ENCODE results near the gene PGAP6. TPM values are rescaled to one million over a fixed set of nuclear protein-coding genes. Genes with fewer than 3 reads are reported as not detected.

PGAP6 gene
- total and polyA plus RNA-seq, 2 experiments from 2014 or later: 133 to 205 TPM

DNA sequence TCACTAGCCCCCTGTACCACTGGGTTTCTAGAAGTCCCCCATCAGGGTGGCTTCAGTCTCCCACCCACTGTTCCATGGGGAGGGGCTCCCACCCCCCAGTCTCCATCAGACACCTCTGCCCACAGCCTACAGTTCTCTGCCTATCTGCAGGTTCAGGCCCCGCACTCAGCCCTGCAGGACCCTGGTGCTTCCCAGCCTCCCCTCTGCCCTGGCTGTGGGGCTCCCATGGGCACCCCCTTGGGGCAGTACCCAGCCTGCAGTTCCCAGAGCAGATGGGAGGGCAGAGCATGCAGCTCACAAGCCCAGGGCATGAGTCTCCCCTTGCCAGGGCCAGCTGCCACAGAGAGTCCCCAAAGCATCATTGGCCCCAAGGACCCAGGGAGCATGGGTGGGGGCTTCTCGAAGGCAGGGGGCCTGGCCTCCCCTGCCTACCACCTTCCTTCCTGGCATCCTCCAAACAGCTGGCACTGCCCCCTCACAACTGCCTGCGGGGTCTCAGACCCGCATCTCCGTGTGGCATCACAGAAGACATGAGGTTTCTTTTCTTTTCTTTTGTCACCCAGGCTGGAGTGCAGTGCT is 8.7 kb downstream of the PGAP6 start:
- TF ChIP-seq EZH2phosphoT487 (IDR thresholded peaks at IDR 0.05; ENCODE audit: low read depth, severe bottlenecking, unreplicated experiment): no peak
- TF ChIP-seq EZH2 (IDR thresholded peaks at IDR 0.05; ENCODE audit: borderline replicate concordance): no peak
- TF ChIP-seq, protein P1, sequence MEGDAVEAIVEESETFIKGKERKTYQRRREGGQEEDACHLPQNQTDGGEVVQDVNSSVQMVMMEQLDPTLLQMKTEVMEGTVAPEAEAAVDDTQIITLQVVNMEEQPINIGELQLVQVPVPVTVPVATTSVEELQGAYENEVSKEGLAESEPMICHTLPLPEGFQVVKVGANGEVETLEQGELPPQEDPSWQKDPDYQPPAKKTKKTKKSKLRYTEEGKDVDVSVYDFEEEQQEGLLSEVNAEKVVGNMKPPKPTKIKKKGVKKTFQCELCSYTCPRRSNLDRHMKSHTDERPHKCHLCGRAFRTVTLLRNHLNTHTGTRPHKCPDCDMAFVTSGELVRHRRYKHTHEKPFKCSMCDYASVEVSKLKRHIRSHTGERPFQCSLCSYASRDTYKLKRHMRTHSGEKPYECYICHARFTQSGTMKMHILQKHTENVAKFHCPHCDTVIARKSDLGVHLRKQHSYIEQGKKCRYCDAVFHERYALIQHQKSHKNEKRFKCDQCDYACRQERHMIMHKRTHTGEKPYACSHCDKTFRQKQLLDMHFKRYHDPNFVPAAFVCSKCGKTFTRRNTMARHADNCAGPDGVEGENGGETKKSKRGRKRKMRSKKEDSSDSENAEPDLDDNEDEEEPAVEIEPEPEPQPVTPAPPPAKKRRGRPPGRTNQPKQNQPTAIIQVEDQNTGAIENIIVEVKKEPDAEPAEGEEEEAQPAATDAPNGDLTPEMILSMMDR (IDR thresholded peaks at IDR 0.05; ENCODE audit: poor library complexity): no peak
- Histone ChIP-seq H3K27ac (no peak overlapping the region), H3K9me3 (ENCODE audit: low read depth) (no peaks in the 10 kb centered on the region), H3K9me2 (replicated peaks; ENCODE audit: insufficient read depth) (no peaks in the 10 kb centered on the region), H3K4me1 (ENCODE audit: insufficient read depth) (peaks cover 4% of the 10 kb centered on the region), H3K4me2 (no peak overlapping the region), H2AFZ (no peak overlapping the region), H3K79me2 (peaks cover 4% of the 10 kb centered on the region), H3K36me3 (replicated peaks; ENCODE audit: insufficient read depth, low read depth) (no peaks in the 10 kb centered on the region), H3K4me3 (no peak overlapping the region), H4K20me1 (ENCODE audit: insufficient read depth, poor library complexity, severe bottlenecking) (no peaks in the 10 kb centered on the region), H3K27me3 (no peaks in the 10 kb centered on the region)
- DNase-seq (ENCODE audit: low spot score): no peak
- WGBS (ENCODE audit: low lambda C conversion rate, missing lambda C conversion rate): 98% methylated on average over 5 of the region's 5 CpGs

DNA sequence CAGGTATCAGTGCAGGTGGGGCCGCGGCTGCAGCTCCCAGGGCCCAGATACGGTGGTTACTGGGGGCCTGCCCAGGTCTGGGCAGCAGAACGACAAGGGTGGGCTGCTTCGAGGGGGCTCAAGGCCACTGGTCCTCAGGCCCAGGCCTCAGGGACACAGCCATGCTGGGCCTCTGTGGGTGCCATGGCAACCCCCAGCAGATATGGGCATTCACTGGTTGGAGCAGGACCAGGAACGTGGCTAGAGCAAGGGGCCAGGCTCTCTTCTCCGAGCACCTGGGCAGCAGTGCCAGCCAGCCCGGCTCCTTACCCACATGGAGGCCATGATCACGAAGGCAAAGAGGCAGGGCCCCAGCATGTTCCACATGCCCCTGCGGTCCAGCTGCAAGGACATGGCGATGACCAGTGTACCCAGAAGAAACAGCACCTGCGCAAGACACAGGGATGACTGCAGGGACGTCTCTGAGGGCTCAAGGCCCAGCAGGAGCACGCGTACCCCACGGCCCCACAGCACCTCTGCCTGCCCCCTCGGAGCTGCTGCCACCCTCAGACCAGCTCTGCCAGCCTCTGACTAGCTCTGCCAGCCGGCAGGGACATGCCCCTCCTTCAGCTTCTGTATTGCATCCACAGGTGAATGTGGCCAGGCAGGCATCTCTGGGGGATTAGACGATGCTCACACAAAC is 9.3 kb downstream of the PGAP6 start:
- no peak for TF ChIP-seq EZH2phosphoT487 (IDR thresholded peaks at IDR 0.05; ENCODE audit: low read depth, severe bottlenecking, unreplicated experiment)
- no peak for TF ChIP-seq EZH2 (IDR thresholded peaks at IDR 0.05; ENCODE audit: borderline replicate concordance)
- TF ChIP-seq, protein P1 (IDR thresholded peaks at IDR 0.05; ENCODE audit: poor library complexity): no peak
- WGBS (ENCODE audit: low lambda C conversion rate, missing lambda C conversion rate): 96% methylated on average over 18 of the region's 19 CpGs
- Histone ChIP-seq H3K9me3 (ENCODE audit: low read depth) (no peaks in the 10 kb centered on the region), H3K79me2 (peaks cover 4% of the 10 kb centered on the region), H3K36me3 (replicated peaks; ENCODE audit: insufficient read depth, low read depth) (no peaks in the 10 kb centered on the region), H3K27me3 (no peaks in the 10 kb centered on the region), H4K20me1 (ENCODE audit: insufficient read depth, poor library complexity, severe bottlenecking) (no peaks in the 10 kb centered on the region), H3K27ac (no peak overlapping the region), H2AFZ (no peak overlapping the region), H3K4me3 (no peak overlapping the region), H3K9me2 (replicated peaks; ENCODE audit: insufficient read depth) (no peaks in the 10 kb centered on the region), H3K4me1 (ENCODE audit: insufficient read depth) (peaks cover 4% of the 10 kb centered on the region), H3K4me2 (no peak overlapping the region)
- DNase-seq (ENCODE audit: low spot score): no peak

DNA sequence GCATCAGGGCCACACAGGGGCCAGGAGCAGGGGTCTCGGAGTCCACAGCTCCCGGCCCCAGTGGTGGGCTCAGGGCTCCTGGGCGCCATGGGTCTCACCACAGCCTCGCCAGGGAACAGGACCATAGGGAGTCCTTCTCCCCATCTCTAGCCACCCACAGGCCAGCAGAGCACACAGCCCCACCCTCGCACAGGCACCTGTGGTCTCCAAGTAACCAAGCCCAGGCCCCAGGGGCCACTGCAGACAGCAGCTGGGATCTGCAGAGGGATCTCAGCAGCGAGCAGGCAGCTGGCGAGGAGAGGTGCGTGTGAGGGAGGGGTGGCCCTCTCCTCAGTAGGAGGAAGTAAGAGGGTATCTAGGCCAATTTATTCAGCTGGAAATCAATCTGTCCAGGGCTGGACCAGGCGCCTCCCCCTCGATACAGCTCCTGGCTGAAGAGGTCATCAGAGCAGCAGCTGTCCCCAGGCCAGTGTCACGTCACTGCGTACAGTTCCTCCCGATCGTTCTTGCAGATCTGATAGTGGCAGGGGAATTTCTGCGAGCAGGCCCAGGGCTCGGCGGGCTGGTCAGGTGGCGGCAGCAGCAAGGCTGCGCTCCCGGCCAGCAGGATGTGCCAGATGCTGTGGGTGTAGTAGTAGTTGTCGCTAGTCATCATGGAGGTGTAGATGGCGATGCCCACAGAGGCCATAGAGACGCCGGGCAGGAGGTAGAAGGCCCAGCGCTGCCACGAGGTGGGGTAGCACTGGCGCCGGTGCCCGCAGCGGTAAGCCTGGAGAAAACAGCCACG is 10.1 kb downstream of the PGAP6 start:
- no peaks in the 10 kb centered on the region for H3K36me3 ChIP-seq (replicated peaks; ENCODE audit: insufficient read depth, low read depth)
- TF ChIP-seq, protein P1 (IDR thresholded peaks at IDR 0.05; ENCODE audit: poor library complexity): no peak
- no peak for TF ChIP-seq EZH2phosphoT487 (IDR thresholded peaks at IDR 0.05; ENCODE audit: low read depth, severe bottlenecking, unreplicated experiment)
- no peak for TF ChIP-seq EZH2 (IDR thresholded peaks at IDR 0.05; ENCODE audit: borderline replicate concordance)

More for the DNA sequence above, 10.1 kb downstream of the PGAP6 start:
- H3K4me2 ChIP-seq: no peak overlapping the region
- WGBS (ENCODE audit: low lambda C conversion rate, missing lambda C conversion rate): 95% methylated on average over 31 of the region's 31 CpGs
- no peaks in the 10 kb centered on the region for H4K20me1 ChIP-seq (ENCODE audit: insufficient read depth, poor library complexity, severe bottlenecking)
- peaks cover 4% of the 10 kb centered on the region for H3K79me2 ChIP-seq
- H3K27ac ChIP-seq: no peak overlapping the region
- no peak for DNase-seq (ENCODE audit: low spot score)
- peaks cover 4% of the 10 kb centered on the region for H3K4me1 ChIP-seq (ENCODE audit: insufficient read depth)
- no peak overlapping the region for H2AFZ ChIP-seq
- H3K9me3 ChIP-seq (ENCODE audit: low read depth): no peaks in the 10 kb centered on the region
- no peaks in the 10 kb centered on the region for H3K27me3 ChIP-seq
- no peak overlapping the region for H3K4me3 ChIP-seq
- H3K9me2 ChIP-seq (replicated peaks; ENCODE audit: insufficient read depth): no peaks in the 10 kb centered on the region

Data from hepatocyte (in vitro differentiated cells).